PC-9 (cell line): ENCODE data around the gene SLC66A1.

ENCODE experiments used
- CTCF ChIP-seq: fragments of 200-600 bp; sonication (generic); conservative IDR thresholded peaks from 2 replicates; pipeline ENCODE4 v1.6.1; 2017; ENCODE audit warnings: mixed run types, antibody characterized with exemption, mild to moderate bottlenecking, moderate library complexity
- EZH2 ChIP-seq: fragments of 200-600 bp; sonication (generic); IDR thresholded peaks from 2 replicates; pipeline ENCODE4 v1.8.0; 2017; ENCODE audit warnings: antibody characterized with exemption, low read depth

GRCh38 chr1:19294638-19295037 lies 17.5 kb upstream of the SLC66A1 start:
- no peak for TF ChIP-seq CTCF
- TF ChIP-seq EZH2: no peak
